Measurements from ENCODE around the gene ERFL.
"Not testable (repeated sequence)": the region's sequence is repeated elsewhere in the genome, so short reads cannot be mapped to it uniquely, and the experiment has no call there.

The ERFL gene

DNA sequence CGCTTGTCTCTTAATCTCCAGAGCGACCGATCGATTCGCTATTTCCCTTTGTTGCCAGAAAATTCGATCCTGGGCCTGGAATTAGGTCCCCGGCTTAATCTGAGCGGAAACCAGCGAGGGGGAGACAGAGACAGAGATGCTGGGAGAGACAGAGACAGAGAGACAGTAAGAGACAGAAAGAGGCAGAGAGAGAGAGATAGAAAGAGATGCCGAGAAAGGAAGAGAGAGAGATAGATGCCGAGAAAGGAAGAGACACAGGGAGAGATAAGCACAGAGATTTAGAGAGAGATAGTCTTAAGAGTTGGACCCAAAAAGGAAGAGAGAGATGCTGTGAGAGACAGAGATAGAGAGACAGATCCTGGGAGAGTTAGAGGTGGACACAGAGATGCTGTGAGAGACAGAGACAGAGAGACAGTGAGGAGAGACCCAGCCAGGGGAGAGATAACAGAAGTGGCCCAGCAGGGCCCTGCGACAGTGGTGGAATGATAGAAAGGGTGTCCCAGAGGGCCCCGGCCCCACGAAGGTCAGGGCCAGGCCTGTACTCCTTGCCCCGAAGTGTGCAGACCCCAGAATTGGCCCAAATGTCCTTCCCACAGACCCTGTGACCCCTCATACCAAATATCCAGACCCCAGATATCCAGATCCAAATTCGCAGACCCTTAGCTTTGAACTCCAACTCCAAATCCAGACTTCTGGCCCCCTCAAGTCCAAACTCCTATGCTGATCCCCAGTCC lies 1.3 kb downstream of the ERFL start:
- DNase-seq = no peak

DNA sequence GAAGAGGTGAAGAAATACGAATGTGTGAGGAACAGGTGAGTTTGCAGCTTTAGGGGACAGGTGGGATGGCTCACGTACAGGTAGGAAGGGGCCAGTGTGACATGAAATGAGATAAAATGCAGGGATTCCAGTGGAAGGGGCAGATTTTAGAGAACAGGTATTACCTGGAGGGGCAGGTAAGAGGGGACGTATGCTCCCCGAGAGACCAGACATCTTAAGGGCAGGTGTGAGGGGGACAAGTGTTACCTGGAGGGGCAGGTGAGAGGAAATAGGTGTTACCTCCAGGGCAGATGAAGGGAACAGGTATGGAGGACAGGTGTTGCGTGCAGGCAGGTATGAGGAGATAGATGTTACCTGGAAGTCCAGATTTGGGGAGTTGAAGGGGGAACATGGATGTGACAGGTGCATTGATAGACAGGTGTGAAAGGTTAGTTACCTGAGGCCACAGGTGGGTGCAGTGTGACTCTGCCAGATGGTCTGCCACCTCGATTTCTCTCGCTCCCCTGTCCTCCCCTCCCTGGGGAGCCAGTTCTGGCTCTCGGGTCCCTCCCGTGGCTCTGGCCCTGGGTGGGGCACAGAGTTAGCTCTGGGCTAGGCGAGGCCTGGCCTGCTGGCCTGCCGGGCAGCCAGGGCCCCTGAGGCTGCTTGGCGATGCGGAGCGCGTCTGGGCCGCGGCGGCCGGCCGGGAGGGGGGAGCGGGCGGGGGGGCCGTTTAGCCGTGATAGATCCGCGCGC lies 2.1 kb downstream of the ERFL start:
- DNase-seq = no peak

DNA sequence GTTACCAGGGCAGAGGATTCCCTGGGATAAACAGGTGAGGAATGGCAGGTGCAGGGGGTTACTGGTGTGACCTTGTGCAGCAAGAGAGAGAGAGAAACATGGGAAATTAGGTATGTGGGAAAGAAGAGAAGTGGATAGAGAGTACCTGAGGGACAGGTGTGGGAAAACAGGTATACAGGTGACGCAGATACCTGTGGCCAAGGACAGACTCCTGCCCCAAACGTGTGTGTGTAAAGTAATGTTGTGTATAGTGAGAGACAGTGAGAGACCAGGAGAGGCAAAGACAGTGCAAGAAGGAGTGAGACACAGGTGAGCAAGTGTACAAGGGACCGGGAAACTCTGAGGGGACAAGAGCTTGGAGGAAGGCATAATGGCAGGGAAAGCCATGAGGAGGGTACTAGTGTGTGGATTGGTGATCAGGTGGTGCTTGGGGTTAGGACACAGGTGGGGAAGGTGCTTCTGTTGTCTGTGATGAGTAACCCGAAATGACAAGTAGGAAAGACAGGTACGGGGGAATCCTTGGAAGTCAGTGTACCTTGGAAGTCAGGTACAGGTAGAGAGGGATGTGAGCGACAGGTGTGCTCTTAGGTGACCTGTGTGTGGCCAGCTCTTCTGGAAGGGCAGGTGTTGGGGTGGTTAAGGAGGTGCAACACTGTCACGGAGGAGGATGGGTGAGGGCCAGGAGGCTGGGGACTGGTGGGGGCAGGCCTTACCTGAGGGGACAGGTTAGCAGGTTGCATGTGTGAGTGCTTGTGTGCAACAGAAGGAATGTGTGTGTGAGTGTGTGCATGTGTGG lies 2.8 kb downstream of the ERFL start:
- no peak for DNase-seq

DNA sequence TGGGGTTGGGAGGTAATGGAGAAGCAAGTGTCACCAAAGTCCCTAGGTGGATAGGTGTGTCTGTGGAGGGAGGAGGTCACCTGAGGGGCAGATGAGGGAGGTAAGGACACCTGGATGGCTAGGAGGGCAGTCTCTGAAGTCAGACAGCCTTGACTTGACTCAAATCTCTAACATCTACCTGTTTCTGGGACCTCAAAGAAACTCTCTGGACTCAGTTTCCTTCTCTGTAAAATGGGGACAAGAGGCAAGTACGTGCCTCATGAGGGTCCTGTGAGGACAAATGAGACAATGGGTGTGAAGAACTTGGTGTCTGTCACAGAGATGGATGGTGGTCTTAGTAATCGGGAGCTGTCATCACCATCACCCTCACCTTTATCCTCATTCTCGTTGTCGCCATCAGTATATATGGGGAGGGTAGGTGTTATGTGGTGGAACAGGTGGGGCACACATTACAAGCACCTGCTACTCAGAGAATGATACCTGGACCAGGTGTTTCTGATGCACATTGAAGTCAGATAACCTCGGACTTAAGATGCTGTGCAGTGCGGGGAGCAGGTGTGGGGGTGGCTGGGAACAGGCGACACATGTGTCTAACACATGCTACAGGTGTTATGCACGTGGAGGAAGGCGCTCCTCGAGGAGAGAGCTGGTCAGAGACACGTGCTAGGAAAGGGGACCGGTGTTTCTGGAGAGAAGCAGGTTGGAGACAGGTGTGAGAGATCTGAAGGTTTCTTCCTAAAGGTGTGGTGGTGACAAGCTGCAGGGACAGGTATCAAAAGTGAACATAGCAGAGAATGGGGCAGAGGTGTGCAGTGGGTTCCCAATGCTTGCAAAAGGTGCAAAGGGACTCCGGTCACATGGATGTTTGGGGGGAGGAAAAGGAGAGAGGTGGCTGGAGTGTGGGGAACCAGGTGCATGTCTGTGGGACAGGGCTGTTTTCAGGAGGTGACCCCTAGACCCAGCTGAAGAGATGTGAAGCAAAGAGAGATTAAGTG lies 3.8 kb downstream of the ERFL start:
- DNase-seq = no peak

DNA sequence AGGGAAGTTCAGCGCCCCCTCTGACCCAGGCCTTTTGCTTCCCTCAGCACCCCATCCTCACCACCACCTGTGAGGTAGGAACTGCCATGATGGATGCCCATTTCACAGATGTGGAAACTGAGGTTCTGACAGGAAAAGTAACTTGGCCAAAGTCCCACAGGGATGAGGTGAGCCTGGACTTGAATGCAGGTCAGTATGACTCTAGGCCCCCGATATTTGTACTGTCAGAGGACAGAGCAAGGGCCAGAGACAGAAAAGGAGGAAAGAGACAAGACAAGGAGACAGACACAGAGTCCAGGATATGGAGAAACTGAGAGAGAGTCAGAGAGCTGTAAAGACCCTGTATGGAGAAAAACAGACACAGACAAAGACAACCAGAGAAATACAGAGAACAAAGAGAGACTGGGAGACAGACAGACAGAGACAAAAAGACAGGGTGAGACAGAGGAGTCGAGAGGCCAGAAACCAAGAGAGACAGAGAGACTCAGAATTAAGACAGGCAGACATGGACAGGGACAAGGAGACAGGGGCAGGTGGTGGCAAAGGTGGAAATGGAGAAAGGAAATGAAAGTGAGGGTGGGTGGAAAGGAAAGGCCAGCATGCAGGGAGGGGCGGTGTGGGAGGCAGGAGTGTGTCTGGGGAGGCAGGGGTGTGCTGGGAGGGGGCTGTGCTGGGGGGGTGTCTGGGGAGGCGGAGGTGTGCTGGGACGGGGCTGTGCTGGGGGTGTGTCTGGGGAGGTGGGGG lies 5.0 kb downstream of the ERFL start:
- DNase-seq = no peak

DNA sequence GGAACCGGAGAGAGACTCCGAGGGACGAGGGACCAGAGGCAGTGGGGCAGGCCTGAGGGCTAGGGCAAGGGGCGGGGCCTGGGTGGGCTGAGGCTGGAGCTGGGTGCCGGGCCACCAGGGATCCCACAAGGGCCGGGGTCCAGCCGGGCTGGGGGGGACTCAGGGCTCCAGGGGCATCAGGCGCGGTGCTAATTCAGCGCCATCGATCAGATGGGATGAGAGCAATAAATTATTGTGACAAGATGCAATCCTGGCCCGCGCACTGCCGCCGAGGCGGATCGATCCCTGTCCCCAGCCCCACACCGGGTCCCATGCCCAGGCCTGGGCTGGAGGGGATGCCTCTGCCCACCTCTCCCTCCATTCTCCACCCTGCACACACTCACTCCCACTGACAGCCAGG lies 5.7 kb downstream of the ERFL start:
- DNase-seq = no peak

DNA sequence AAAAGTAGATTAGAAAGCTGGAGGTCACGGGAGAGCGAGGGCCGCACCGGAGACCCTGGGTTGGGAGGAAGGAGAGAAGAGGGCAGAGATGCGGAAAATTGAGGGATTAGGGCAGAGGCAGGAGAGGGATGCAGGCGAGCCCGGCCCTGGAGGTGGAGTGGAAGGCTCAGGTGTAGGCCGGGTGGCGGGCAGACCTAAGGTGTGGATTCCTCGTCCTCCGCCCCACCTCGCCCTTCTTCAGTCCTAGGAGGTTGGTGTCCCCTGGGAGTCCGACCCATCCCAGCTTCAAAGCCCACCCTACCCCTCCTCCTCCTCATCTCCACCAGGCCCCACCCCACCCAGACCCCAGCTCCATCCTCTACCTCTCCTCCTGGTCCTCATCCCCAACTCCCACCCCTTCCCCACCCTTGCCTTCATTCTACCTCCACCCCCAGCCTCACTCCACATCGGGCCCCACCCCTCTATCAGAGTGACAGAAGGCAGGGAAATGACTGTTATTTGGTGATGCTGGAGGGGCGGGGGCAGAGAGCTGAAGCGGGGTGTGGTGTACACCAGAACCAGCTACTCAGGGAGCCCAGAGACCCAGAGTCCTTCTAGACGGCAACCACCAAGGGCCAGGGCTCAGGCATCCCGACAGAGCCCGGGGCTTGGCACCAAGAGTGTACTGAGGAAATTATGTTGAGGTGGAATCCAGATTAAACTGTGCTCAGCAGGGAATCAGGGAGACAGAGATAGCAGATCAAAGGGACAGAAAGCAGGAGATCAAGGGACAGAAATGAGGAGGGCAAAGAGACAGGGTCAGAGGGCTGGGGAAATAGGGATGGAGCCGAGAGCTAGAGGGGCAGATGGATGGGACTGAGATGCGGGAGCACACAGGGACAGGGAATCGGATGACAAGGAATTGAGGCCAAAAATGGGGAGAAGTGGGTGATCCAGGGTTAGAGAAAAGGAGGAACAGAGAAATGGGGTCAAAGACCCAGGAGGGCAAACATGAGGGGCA lies 6.4 kb downstream of the ERFL start:
- no peak for DNase-seq

DNA sequence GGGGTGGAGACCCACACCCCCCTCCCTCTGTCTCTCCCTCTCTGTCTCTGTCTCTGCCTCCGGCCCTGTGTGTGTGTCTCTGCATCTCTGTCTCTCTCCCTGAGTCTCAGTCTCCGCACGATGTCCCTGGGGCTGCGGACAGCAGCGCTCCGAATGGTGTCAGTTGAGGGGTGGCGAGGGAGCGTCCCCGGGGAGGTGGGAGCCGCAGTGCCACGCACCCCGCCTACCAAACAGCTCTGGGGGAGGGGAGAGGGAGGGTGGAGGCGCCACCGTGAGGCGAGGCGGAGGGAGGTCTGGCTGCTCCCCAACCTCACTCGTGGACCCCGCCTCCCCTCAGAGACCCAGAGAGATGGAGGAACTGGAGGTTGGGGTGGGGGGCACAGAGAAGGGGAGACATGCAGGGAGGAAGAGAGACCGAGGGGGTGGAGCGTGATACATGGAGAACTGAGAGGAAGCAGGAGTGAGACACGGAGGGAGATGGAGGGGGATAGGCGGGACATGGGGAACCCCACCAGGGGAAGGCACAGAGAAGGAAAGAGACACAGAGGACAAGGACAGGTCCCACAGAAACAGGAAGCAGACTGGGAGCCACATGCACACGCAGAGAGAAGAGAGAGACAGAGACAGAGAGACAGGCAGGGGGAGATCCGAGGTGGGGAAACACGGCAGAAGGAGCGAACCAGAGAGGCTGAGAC lies 7.2 kb downstream of the ERFL start:
- DNase-seq = no peak

DNA sequence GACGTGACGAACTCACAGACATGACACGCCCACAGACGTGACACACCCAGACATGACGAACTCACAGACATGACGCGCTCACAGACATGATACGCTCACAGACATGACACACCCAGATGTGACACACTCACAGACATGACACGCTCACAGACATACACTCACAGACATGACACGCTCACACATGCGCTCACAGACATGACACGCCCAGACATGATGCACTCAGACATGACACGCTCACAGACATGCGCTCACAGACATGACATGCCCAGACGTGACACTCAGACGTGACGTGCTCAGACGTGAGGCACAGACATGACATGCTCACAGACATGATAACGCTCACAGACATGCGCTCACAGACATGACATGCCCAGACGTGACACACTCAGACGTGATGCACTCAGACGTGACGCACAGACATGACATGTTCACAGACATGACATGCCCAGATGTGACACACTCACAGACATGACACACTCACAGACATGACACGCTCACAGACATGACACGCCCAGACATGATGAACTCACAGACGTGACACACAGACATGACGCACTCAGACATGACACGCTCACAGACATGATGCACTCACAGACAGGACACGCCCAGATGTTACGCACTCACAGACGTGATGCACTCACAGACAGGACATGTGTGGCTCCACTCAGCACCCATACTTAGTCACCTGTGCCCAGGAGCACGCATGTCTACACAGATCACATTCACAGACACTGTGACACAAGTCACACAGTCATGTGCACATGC lies 8.1 kb downstream of the ERFL start:
- no peak for DNase-seq

DNA sequence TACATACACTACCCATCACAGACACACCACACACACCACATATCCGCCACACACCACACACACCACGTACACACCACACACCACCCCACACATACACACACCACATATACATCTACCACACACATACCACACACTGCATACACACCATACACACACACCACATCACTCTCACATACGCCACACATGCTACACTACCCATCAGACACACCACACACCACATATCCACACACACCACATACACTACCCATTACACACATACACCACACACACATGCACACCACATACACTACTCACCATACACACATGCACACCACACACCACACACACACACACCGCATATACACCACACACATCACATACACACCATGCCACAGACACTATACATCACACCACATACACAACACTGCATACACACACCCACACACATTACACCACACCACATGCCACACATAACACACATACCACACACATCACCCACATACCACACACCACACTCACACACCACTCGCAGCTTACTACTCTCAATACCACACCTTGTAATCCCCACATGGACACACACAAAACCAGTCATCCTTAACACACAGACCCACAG lies 9.5 kb downstream of the ERFL start:
- DNase-seq = no peak

DNA sequence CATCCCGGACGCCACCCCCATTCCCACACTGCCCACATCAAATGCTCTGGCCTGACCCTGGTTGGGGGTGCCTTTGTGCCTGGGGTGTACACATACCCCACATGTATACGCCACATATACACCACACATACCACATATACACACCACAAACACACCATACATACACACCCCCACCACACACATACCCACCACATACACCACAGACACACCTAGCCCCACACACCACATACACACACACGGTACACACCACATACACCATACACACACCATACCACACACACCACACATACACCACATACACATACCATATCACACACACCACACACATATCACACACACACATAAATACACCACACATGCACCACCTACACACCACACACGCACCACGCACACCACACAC lies 10.2 kb downstream of the ERFL start:
- no peak for DNase-seq

DNA sequence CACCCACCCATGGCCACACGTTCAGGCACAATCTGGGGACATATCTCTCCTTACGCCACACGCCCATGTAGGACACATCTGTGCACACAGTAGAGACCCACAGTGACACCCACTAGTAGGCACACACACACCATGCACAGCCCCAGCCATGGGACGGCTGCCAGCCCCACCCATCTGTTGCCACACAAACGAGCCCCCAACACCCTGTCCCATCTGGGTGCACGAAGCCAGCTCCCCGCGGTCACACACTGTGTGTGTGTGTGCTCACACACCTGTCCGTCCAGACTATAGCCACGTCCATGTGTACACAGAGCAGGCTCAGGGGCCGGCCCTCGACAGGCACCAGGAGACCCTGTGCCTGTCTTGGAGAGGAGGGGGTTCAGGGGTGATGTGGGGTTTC lies 10.6 kb downstream of the ERFL start:
- DNase-seq = no peak

DNA sequence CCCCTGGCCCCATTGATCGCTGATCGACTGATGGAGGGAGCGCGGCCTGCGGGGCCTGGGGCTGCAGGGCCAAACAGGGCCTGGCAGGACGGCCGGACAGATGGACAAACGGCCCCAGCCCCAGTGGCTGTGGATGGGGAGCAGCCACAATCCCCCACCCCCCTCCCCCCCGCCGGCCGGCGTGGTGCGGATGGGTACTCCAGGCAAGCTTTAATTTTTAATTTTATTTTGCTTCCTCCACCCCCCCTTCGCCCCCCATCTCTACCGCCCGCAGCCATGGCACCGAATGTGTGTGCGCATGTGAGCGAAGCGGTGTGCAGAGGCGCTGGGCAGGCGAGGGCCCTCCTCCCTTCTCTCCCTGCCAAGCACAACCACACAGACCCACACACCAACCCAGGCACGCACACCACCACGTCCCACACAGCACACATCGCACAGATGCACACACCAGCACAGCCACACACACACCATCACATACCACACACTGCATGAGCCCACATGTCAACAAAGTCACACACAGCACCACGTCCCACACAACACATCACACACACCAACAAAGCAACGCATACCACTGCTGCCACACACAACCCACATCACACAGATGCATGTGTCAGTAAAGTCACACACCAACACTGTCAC lies 12.4 kb downstream of the ERFL start:
- DNase-seq = no peak

DNA sequence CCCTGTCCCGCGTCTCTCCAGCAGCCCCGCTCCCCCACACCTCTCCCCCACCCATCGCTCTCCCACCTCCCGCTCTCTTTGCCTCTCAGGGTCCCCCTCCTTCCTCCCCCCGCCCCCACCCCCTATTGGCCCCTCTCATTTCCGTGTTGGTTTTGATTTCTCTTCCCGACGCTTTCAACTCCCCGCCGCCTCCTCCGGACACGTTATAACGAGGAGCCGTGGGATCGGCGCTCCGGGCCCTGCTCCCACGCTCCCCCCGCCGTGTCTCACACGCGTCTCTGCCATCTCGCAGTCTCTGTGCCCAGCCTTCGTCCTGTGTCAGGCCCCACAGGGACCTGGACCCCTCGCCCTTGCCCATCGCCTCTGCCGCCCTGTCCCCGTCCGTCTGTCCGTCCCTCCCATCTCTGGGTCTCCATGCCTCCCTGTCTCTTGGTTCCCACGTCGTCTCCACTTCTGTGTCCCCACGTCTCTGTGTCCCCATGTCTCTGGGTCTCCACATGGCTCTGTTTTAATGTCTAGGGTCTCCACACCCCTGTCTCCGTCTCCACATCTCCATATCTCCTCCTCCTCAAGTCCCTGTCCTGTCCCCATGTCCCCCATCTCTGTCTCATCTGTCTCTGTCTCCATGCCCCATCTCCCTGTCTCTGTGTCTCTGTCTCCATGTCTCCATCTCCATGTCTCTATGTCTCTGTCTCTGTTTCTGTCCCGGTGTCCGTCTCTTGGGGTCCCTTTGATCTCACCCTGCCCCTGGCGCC lies 13.1 kb downstream of the ERFL start:
- no peak for DNase-seq

DNA sequence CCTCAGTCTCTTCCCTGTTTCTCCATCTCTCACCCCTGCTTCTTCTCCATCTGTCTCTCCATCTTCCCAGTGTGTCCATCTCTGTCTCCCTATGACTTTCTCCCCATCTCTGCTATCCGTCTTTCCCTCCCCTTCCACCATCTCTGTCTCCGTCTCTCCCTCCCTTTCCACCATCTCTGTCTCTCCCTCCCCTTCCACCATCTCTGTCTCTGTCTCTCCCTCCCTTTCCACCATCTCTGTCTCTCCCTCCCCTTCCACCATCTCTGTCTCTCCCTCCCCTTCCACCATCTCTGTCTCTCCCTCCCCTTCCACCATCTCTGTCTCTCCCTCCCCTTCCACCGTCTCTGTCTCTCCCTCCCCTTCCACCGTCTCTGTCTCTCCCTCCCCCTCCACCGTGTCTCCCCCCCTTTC lies 13.8 kb downstream of the ERFL start:
- DNase-seq = not testable (repeated sequence)

DNA sequence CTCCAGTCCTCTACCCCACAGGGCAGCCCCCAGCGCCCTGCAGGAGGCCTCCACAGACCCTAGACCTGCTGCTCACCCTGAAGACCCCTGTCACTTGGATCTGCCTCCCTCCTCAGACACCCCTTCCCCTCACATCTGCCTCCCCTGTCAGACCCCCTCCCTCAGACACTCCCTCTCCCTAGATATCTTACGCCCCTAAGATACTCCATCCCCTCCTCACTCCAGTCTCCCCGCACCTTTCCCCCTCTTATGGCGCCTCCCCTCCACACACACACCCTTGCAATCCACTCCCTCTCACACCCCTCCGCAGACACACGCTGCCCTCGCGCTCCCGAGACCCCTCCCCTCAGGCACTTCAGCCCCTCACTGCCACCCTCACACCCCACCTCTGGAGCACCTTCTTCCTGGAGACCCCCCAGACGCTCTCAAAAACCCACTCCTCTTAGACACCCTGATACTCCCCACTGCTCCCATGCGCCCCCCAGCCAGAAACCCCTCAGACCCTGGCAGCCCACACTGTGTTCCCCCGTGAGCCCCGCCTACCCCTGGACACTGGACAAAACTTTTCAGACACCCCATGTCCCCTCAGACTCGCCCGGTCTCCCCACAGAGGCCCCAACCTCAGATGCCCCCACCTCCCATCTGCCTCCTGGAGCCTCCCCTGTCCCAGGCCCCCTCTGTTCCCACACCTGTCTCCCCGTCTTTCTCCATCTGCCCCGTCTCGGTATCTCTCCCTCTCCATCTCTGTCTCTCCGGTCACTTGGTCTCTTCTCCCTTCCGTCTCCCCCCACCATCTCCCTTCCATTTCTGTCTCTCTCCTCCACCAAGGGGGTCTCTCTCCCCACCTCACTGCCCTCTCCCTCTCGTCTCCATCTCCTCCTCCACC lies 14.5 kb downstream of the ERFL start:
- no peak for DNase-seq
